Mesendoderm (in vitro differentiated cells): ENCODE results near the gene DNAJC27.

ENCODE experiments used
- DNase-seq: peaks from one replicate; pipeline ENCODE4 v3.0.0; 2013
- H2AK5ac ChIP-seq: 2 replicates; pipeline ENCODE4 v1.6.1; 2013; ENCODE audit warnings: low read length, inconsistent platforms
- H2BK120ac ChIP-seq: 2 replicates; pipeline ENCODE4 v1.6.1; 2013; ENCODE audit warnings: low read depth, mild to moderate bottlenecking, low read length, moderate library complexity, mixed read lengths
- H2BK15ac ChIP-seq: replicated peaks from 2 replicates; pipeline ENCODE4 v1.6.1; 2013; ENCODE audit warnings: low read depth, mild to moderate bottlenecking, moderate library complexity
- H2BK5ac ChIP-seq: 2 replicates; pipeline ENCODE4 v1.6.1; 2013; ENCODE audit warnings: low read length, inconsistent platforms
- H3K18ac ChIP-seq: 2 replicates; pipeline ENCODE4 v1.6.1; 2013; ENCODE audit warnings: mild to moderate bottlenecking, low read length, mixed read lengths
- H3K23ac ChIP-seq: one replicate; pipeline ENCODE4 v1.6.1; 2013; ENCODE audit warnings: low read length
- H3K27ac ChIP-seq: 2 replicates; pipeline ENCODE4 v1.5.1; 2013; ENCODE audit warnings: low read depth, mild to moderate bottlenecking, inconsistent platforms, low read length, moderate library complexity
- H3K27me3 ChIP-seq: 2 replicates; pipeline ENCODE4 v1.6.1; 2013; ENCODE audit warnings: low read length, control low read depth, mild to moderate bottlenecking, inconsistent platforms; ENCODE audit not compliant: insufficient read depth, poor library complexity
- H3K36me3 ChIP-seq: 2 replicates; pipeline ENCODE4 v1.6.1; 2013; ENCODE audit warnings: low read length, inconsistent platforms; ENCODE audit not compliant: control insufficient read depth, insufficient read depth
- H3K4ac ChIP-seq: one replicate; pipeline ENCODE4 v1.6.1; 2013; ENCODE audit warnings: low read depth, mild to moderate bottlenecking, low read length, moderate library complexity
- H3K4me1 ChIP-seq: 2 replicates; pipeline ENCODE4 v1.6.1; 2013; ENCODE audit warnings: low read depth, low read length, inconsistent platforms; ENCODE audit not compliant: control insufficient read depth
- H3K4me2 ChIP-seq: 2 replicates; pipeline ENCODE4 v1.6.1; 2013; ENCODE audit warnings: low read length
- H3K4me3 ChIP-seq: 2 replicates; pipeline ENCODE4 v1.5.1; 2013; ENCODE audit warnings: mild to moderate bottlenecking, low read length
- H3K56ac ChIP-seq: one replicate; pipeline ENCODE4 v1.6.1; 2013; ENCODE audit warnings: low read length
- H3K79me1 ChIP-seq: 2 replicates; pipeline ENCODE4 v1.6.1; 2013; ENCODE audit warnings: low read length, inconsistent platforms
- H3K79me2 ChIP-seq: 2 replicates; pipeline ENCODE4 v1.6.1; 2013; ENCODE audit warnings: mild to moderate bottlenecking, low read length; ENCODE audit not compliant: control insufficient read depth, insufficient read depth
- H3K9ac ChIP-seq: 2 replicates; pipeline ENCODE4 v1.6.1; 2013; ENCODE audit warnings: low read length, inconsistent platforms
- H4K5ac ChIP-seq: one replicate; pipeline ENCODE4 v1.6.1; 2013; ENCODE audit warnings: low read length
- H4K8ac ChIP-seq: one replicate; pipeline ENCODE4 v1.6.1; 2013; ENCODE audit warnings: low read depth, mild to moderate bottlenecking, control low read depth, low read length, moderate library complexity
- WGBS: extraction: QIAGEN DNeasy Blood & Tissue Kit; methylation state at CpG from one replicate; pipeline ENCODE4 v1.1.7; 2013; ENCODE audit warnings: low lambda C conversion rate, missing lambda C conversion rate; ENCODE audit not compliant: insufficient coverage; ENCODE audit errors: extremely low coverage; 5-methylcytosine and 5-hydroxymethylcytosine counted together

The DNAJC27 gene

GRCh38 chr2:24920098-24920808 lies 51.5 kb downstream of the DNAJC27 start, which contains the start of gene ADCY3:
ADCY3 (minus strand) TSS chr2:24920237; CDS start chr2:24918987, 1,250 bp downstream.
- H3K23ac ChIP-seq: no peak within 1 kb of the TSS
- H3K4ac ChIP-seq: peak within 1 kb of the TSS; percentile 43
- no peak within 1 kb of the TSS for H4K8ac ChIP-seq
- no peak within 1 kb of the TSS for H4K5ac ChIP-seq
- peak; percentile 48 for DNase-seq
- H2AK5ac ChIP-seq: no peak within 1 kb of the TSS
- WGBS: no CpG with 5 or more reads among the region's 103 CpGs
- peak within 1 kb of the TSS; percentile 70 for H3K4me2 ChIP-seq
- H3K27me3 ChIP-seq: no peaks in the 10 kb centered on the region
- no peak within 1 kb of the TSS for H2BK120ac ChIP-seq
- H3K27ac ChIP-seq: no peak within 1 kb of the TSS
- no peaks in the 10 kb centered on the region for H3K36me3 ChIP-seq
- H3K4me3 ChIP-seq: peak within 1 kb of the TSS; percentile 42
- H3K79me1 ChIP-seq: peaks cover 5% of the 10 kb centered on the region
- peak within 1 kb of the TSS; percentile 78 for H3K18ac ChIP-seq
- H3K56ac ChIP-seq: peak within 1 kb of the TSS; percentile 92
- H2BK15ac ChIP-seq: no peak within 1 kb of the TSS
- peak within 1 kb of the TSS; percentile 79 for H3K9ac ChIP-seq
- H3K79me2 ChIP-seq: peaks cover 5% of the 10 kb centered on the region
- H3K4me1 ChIP-seq: no peaks in the 10 kb centered on the region
- no peak within 1 kb of the TSS for H2BK5ac ChIP-seq

GRCh38 chr2:24919506-24920097 lies 52.2 kb downstream of the DNAJC27 start:
- Histone ChIP-seq H2AK5ac (no peak overlapping the region), H3K4ac (no peak overlapping the region), H3K4me1 (no peaks in the 10 kb centered on the region), H3K27ac (no peak overlapping the region), H4K8ac (no peak overlapping the region), H3K79me2 (peaks cover 5% of the 10 kb centered on the region), H3K23ac (no peak overlapping the region), H3K36me3 (no peaks in the 10 kb centered on the region), H3K4me2 (peak overlapping the region; percentile 70), H2BK120ac (no peak overlapping the region), H3K9ac (peak overlapping the region; percentile 79), H3K18ac (peak overlapping the region; percentile 78), H3K4me3 (peak overlapping the region; percentile 42), H3K79me1 (peaks cover 5% of the 10 kb centered on the region), H3K56ac (peak overlapping the region; percentile 92), H3K27me3 (no peaks in the 10 kb centered on the region), H2BK5ac (no peak overlapping the region), H4K5ac (no peak overlapping the region), H2BK15ac (no peak overlapping the region)
- WGBS: no CpG with 5 or more reads among the region's 76 CpGs
- DNase-seq: no peak

GRCh38 chr2:24919037-24919505 lies 52.7 kb downstream of the DNAJC27 start:
- Histone ChIP-seq H3K4ac (peak overlapping the region; percentile 26), H4K5ac (no peak overlapping the region), H3K36me3 (no peaks in the 10 kb centered on the region), H2BK120ac (no peak overlapping the region), H3K9ac (peak overlapping the region; percentile 79), H3K18ac (no peak overlapping the region), H3K27me3 (no peaks in the 10 kb centered on the region), H4K8ac (no peak overlapping the region), H3K4me3 (peak overlapping the region; percentile 42), H3K23ac (no peak overlapping the region), H3K4me1 (no peaks in the 10 kb centered on the region), H2BK15ac (no peak overlapping the region), H3K4me2 (peak overlapping the region; percentile 70), H3K56ac (peak overlapping the region; percentile 92), H2AK5ac (no peak overlapping the region), H3K79me1 (peaks cover 5% of the 10 kb centered on the region), H3K27ac (no peak overlapping the region), H3K79me2 (peaks cover 5% of the 10 kb centered on the region), H2BK5ac (no peak overlapping the region)
- no CpG with 5 or more reads among the region's 13 CpGs for WGBS
- peak; percentile 46 for DNase-seq

GRCh38 chr2:24918326-24919036 lies 53.3 kb downstream of the DNAJC27 start:
- H2AK5ac ChIP-seq: no peak overlapping the region
- no peak overlapping the region for H2BK120ac ChIP-seq
- peak overlapping the region; percentile 92 for H3K56ac ChIP-seq
- H3K27ac ChIP-seq: no peak overlapping the region
- H3K27me3 ChIP-seq: no peaks in the 10 kb centered on the region
- no peak for DNase-seq
- no peak overlapping the region for H3K18ac ChIP-seq
- peak overlapping the region; percentile 79 for H3K9ac ChIP-seq
- H3K4ac ChIP-seq: no peak overlapping the region
- H3K79me1 ChIP-seq: peaks cover 5% of the 10 kb centered on the region
- no peak overlapping the region for H4K8ac ChIP-seq
- no peak overlapping the region for H4K5ac ChIP-seq
- no CpG with 5 or more reads among the region's 42 CpGs for WGBS
- peak overlapping the region; percentile 70 for H3K4me2 ChIP-seq
- no peak overlapping the region for H2BK15ac ChIP-seq
- H3K79me2 ChIP-seq: peaks cover 5% of the 10 kb centered on the region
- H3K4me1 ChIP-seq: no peaks in the 10 kb centered on the region
- peak overlapping the region; percentile 45 for H3K23ac ChIP-seq
- no peak overlapping the region for H3K4me3 ChIP-seq
- no peak overlapping the region for H2BK5ac ChIP-seq
- no peaks in the 10 kb centered on the region for H3K36me3 ChIP-seq

GRCh38 chr2:24917731-24918325 lies 53.9 kb downstream of the DNAJC27 start:
- H3K56ac ChIP-seq: peak overlapping the region; percentile 1
- H2BK15ac ChIP-seq: no peak overlapping the region
- peaks cover 5% of the 10 kb centered on the region for H3K79me2 ChIP-seq
- no peak overlapping the region for H3K4me3 ChIP-seq
- DNase-seq: no peak
- no peaks in the 10 kb centered on the region for H3K4me1 ChIP-seq
- no peak overlapping the region for H4K8ac ChIP-seq
- H3K9ac ChIP-seq: peak overlapping the region; percentile 31
- H2BK5ac ChIP-seq: no peak overlapping the region
- no peak overlapping the region for H2AK5ac ChIP-seq
- H3K27me3 ChIP-seq: no peaks in the 10 kb centered on the region
- peaks cover 5% of the 10 kb centered on the region for H3K79me1 ChIP-seq
- H3K27ac ChIP-seq: no peak overlapping the region
- no peak overlapping the region for H3K4ac ChIP-seq
- no peak overlapping the region for H3K18ac ChIP-seq
- no CpG with 5 or more reads among the region's 12 CpGs for WGBS
- no peak overlapping the region for H2BK120ac ChIP-seq
- H4K5ac ChIP-seq: no peak overlapping the region
- H3K23ac ChIP-seq: peak overlapping the region; percentile 45
- H3K4me2 ChIP-seq: no peak overlapping the region
- H3K36me3 ChIP-seq: no peaks in the 10 kb centered on the region
